ENCODE results near the gene BEND3.
"Not testable (repeated sequence)": the region's sequence is repeated elsewhere in the genome, so short reads cannot be mapped to it uniquely, and the experiment has no call there.

BEND3 gene

GRCh38 chr6:107120404-107120803 lies 5.1 kb upstream of the BEND3 start:
- DNase-seq, result no peak

GRCh38 chr6:107118976-107119375 lies 3.7 kb upstream of the BEND3 start:
- DNase-seq, result no peak

- DNase-seq, result not testable (repeated sequence)
Measured at GRCh38 chr6:107118540-107118939, 3.2 kb upstream of the BEND3 start.

- DNase-seq, result no peak
Measured at GRCh38 chr6:107116931-107117330, 1.6 kb upstream of the BEND3 start.

- DNase-seq, result peak; percentile 29
Measured at GRCh38 chr6:107116328-107116892, 1.1 kb upstream of the BEND3 start.

- peak; percentile 16 for DNase-seq
Measured at GRCh38 chr6:107115695-107116327, 496 bp upstream of the BEND3 start.

- peak; percentile 66 for DNase-seq
Measured at GRCh38 chr6:107114213-107114925, 946 bp downstream of the BEND3 start.

- no peak for DNase-seq
Measured at GRCh38 chr6:107110200-107110599, 5.1 kb downstream of the BEND3 start.

GRCh38 chr6:107108201-107108890 lies 7.0 kb downstream of the BEND3 start:
- no peak for DNase-seq

- DNase-seq, result no peak
Measured at GRCh38 chr6:107107791-107108190, 7.5 kb downstream of the BEND3 start.

- DNase-seq, result no peak
Measured at GRCh38 chr6:107106165-107106564, 9.2 kb downstream of the BEND3 start.

- no peak for DNase-seq
Measured at GRCh38 chr6:107105511-107106116, 9.7 kb downstream of the BEND3 start.

GRCh38 chr6:107103082-107103481 lies 12.2 kb downstream of the BEND3 start:
- DNase-seq, result no peak

GRCh38 chr6:107102414-107102805 lies 12.9 kb downstream of the BEND3 start:
- DNase-seq, result no peak

GRCh38 chr6:107101686-107102413 lies 13.5 kb downstream of the BEND3 start:
- no peak for DNase-seq

GRCh38 chr6:107101211-107101610 lies 14.1 kb downstream of the BEND3 start:
- no peak for DNase-seq

GRCh38 chr6:107098436-107099307 lies 16.6 kb downstream of the BEND3 start:
- DNase-seq, result no peak

GRCh38 chr6:107084459-107084858 lies 30.9 kb downstream of the BEND3 start:
- not testable (repeated sequence) for DNase-seq

GRCh38 chr6:107083921-107084320 lies 31.4 kb downstream of the BEND3 start:
- no peak for DNase-seq

- no peak for DNase-seq
Measured at GRCh38 chr6:107083047-107083768, 32.1 kb downstream of the BEND3 start.

- DNase-seq, result no peak
Measured at GRCh38 chr6:107082045-107082444, 33.3 kb downstream of the BEND3 start.
